Fibroblast of upper back skin (primary cell): Measurements from ENCODE around the gene ATP4B.

ENCODE experiments used
- DNase-seq: peaks from one replicate; pipeline ENCODE4 v3.0.0-alpha.2; 2013

Gene ATP4B

DNA sequence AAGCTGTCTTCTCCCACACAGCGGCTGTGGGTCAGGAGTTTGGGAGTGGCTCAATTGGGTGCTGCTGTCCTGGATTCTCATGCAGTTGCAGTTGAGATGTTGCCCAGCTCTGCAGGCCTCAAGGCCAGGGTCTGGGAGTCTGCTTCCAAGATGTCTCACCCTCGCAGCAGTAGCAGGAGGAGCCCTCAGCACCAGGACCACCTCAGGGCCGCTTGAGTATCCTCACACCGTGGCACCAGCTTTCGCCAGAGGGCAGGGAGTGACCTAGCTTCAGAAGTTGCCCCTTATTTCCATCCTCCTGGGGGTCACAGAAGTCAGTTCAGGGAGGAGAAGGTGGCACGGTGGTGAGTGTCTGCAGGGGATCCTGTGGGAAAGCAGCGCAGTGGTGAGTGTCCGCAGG is 52.5 kb downstream of the ATP4B start:
- DNase-seq, result no peak

DNA sequence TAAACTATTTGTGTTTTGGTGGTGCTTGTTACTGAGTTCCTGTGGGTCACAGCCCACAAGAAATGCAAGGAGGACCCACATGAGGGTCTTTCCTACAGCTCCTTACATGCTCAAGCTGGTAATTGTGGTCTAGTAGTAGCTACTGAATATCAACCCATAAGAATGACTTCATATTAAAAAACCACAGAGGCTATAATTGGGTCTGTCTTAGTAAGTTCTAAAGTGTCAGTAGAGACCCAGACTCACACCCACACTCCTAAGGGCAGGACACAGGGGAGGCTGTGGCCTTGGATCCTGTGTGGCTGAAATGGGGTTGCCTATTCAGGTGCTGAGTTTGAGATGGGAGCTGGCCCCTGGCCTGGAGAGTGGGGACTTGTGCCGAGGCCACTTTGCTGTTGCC is 53.8 kb downstream of the ATP4B start:
- DNase-seq, result no peak

DNA sequence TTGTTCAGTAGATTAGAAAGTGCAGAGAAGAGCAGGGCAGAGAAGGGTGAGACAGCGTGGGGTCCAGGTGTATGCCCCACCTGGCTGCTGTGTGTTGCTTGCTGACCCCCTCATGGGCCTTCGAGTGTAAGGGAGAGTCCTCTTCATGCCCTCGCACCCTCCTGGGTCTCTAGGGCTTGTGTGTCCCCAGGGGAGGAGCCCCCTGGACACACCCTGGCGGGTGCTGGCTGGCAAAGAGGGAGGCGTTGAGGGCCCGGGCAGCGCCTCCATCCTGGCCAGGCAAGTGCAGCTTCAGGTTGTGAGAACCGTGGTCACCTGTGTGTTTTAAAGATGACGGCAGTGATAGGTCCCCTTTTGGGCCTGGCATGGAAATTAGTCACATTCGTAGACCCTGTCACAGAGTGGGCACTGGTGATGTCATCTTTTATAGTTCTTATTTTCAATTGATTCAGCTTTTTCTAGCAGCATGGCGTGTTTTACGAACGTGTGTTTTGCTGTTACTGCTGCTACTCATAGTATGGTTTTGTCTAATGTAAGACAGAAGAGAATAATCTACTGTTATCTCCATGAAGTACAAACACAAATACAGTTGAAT is 54.8 kb downstream of the ATP4B start:
- no peak for DNase-seq

DNA sequence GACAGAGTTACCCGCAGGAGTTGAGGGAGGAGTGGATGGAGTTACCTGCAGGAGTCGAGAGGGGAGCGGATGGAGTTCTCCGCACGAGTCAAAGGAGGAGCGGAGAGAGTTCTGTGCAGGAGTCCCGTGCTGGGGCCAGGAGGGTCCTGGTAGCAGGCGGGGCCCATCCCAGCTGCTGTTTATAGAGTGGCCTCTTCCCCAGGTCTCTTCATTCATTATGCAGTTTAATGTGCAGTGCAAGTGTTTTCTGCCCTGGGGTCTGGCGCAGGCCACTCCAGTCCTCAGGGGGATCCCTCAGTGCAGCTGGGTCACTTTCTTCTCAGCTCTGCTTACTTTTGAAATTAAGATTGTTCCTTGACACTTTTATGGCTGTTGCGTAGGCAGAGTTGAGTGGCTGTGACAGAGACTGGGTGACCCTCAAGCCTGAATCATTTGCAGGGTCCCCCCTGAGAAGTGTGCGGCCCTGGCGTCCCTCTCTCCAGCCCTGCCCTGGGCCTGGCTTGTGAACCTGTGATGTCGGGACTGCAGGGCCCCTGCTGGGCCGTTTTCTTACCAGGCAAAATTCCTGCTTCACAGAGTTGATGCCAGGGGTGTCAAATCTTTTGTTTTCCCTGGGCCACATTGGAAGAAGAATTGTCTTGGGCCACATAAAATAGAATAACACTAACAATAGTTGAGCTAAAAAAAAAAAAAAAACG is 55.6 kb downstream of the ATP4B start:
- no peak for DNase-seq

DNA sequence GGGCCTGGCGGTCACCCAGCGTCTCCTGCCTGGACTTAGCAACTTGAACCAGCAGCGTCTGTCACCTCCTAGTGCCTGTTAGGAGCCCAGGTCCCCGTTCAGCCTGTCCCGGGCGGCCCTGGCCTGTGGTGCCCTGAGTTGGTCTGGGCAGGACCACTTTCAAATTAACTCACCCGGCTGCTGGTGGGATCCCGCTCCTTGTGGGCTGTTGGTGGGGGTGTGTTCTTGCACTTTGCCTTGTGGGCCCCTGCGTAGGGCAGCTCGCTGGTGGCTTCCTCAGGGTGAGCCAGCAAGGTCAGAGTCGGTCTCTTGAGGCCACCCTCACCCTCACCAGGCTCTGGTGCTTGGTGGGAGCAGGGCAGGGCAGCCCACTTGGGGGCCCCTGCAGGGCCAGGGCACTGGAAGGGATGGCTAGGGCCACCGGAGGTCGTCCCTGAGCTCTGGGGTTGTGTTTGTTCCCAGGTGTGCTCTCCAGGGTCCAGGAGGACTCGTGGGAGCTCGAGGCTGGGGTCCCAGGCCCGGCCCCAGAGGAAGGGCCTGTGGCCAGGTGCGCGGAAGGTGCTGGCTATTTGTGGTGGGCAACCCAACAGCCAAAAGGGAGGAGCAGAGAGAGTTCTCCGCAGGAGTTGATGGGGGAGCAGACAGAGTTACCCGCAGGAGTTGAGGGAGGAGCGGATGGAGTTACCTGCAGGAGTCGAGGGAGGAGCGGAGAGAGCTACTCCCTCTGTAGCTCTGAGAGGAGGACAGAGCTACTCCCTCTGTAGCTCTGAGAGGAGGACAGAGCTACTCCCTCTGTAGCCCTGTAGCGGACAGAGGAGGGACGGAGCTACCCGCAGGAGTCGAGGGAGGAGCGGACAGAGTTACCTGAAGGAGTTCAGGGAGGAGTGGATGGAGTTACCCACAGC is 56.6 kb downstream of the ATP4B start:
- DNase-seq, result no peak

DNA sequence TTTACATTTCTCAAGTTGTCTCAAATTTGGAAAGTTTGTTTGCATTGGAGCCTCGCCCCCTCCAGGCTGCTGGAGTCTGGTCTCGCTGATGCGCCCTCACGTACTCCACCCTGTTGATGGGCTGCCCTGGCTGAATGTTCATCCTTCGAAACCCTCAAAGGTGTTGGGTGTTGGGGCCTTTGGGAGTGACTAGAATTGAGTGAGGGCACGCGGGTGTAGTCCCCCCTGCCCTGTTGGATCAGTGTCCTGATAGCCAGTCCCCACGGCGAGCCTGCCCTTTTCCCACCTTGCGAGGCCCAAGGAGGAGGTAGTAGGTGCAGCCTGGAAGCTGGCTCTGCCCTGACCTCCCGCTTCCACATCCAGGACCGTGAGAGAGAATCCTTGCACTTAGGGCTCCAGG is 58.6 kb downstream of the ATP4B start:
- DNase-seq, result no peak
